Skeletal muscle satellite cell (primary cell): ENCODE measurements around the gene BEND7.
"Not testable (repeated sequence)": the region's sequence is repeated elsewhere in the genome, so short reads cannot be mapped to it uniquely, and the experiment has no call there.

Experiments used
- H3K27me3 ChIP-seq: 2 replicates; pipeline ENCODE4 v1.7.0; 2013; ENCODE audit warnings: low read length; ENCODE audit not compliant: control insufficient read depth, insufficient read depth
- H3K36me3 ChIP-seq: 2 replicates; pipeline ENCODE4 v1.7.0; 2013; ENCODE audit warnings: mild to moderate bottlenecking, control low read depth, low read length; ENCODE audit not compliant: insufficient read depth
- H3K4me1 ChIP-seq: 2 replicates; pipeline ENCODE4 v1.7.0; 2013; ENCODE audit warnings: low read length; ENCODE audit not compliant: control insufficient read depth, insufficient read depth
- H3K4me2 ChIP-seq: 2 replicates; pipeline ENCODE4 v1.7.0; 2013; ENCODE audit warnings: mild to moderate bottlenecking, low read length
- H3K4me3 ChIP-seq: 2 replicates; pipeline ENCODE4 v1.7.0; 2013; ENCODE audit warnings: low read length
- H3K9ac ChIP-seq: 2 replicates; pipeline ENCODE4 v1.7.0; 2013; ENCODE audit warnings: mild to moderate bottlenecking, low read depth, low read length, moderate library complexity
- H3K9me3 ChIP-seq: replicated peaks from 2 replicates; pipeline ENCODE4 v1.7.0; 2013; ENCODE audit warnings: mild to moderate bottlenecking, control low read depth, low read length

The BEND7 gene

DNA sequence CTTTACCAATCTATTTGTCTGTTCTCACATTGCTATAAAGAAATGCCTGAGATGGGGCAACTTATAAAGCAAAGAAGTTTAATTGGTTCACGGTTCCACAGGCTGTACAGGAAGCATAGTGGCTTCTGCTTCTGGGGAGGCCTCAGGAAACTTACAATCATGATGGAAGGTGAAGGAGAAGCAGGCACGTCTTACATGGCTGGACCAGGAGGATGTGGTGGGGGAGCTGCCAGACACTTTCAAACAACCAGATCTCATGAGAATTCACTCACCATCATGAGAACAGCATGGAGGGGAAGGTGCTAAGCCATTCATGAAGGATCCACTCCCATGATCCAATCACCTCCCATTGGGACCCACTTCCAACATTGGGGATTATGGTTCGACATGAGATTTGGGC is 115.9 kb downstream of the BEND7 start:
- H3K27me3 ChIP-seq: peaks cover 12% of the 10 kb centered on the region
- H3K4me3 ChIP-seq: no peak overlapping the region
- H3K4me1 ChIP-seq: no peaks in the 10 kb centered on the region
- no peak overlapping the region for H3K9ac ChIP-seq
- H3K4me2 ChIP-seq: no peak overlapping the region
- no peaks in the 10 kb centered on the region for H3K9me3 ChIP-seq
- no peaks in the 10 kb centered on the region for H3K36me3 ChIP-seq

DNA sequence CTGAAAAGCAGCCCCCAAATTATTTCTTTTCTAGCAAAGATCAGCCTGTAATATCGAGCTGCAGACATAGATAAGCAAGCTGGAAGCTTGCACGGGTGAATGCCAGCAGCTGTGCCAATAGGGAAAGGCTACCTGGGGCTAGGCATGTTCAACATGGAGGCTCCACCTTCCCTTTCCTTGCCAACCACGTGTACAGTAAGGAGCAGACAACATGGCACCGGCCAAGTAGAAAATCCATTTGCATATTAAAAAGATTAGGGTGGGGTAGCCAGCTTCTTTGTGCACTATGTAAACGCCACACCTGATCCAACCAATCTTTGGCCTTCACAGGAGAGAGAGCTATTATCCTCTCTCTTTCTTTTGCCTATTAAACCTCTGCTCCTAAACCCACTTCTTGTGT is 124.0 kb downstream of the BEND7 start:
- Histone ChIP-seq H3K27me3 (peaks cover 14% of the 10 kb centered on the region), H3K4me1 (peaks cover 3% of the 10 kb centered on the region), H3K36me3 (no peaks in the 10 kb centered on the region), H3K4me2 (no peak overlapping the region), H3K9ac (no peak overlapping the region), H3K9me3 (no peaks in the 10 kb centered on the region), H3K4me3 (no peak overlapping the region)

DNA sequence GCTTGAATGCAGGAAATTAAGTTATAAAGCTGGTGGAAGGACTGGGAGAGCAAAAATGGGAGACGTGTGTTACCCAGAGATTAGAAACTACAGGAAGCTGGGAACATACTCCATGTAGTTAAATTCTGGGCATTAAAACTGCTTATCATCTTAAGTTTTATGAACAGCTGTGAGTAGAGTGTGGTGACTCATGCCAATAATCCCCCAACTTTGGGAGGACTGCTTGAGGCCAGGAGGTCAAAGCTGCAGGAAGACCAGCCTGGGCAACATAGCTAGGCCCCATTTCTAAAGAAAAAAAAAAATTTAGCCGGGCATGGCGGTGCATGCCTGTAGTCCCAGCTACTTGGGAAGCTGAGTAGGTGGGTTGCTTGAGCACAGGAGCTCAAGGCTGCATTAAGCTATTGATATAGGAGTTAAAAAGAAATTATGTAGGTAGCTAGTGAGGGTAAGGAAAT is 124.5 kb downstream of the BEND7 start:
- Histone ChIP-seq H3K4me1 (peaks cover 3% of the 10 kb centered on the region), H3K4me2 (no peak overlapping the region), H3K36me3 (no peaks in the 10 kb centered on the region), H3K9me3 (no peaks in the 10 kb centered on the region), H3K9ac (no peak overlapping the region), H3K4me3 (no peak overlapping the region), H3K27me3 (peaks cover 17% of the 10 kb centered on the region)

DNA sequence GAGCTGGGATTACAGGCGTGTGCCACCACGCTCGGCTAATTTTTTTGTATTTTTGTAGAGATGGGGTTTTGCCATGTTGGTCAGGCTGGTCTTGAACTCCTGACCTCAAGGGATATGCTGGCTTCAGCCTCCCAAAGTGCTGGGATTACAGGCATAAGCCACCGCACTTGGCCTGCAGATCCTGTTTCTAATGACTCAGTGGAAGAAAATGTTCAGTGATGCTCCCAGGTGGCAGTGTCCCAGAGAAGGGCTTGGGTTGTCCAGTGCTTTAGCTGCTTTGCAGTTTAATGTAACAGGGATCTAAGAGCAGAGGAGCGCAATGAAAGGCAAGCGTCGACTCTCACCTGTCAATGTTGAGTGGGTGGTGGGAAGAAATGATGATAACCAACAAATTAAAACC is 125.4 kb downstream of the BEND7 start:
- not testable (repeated sequence) for H3K4me1 ChIP-seq, H3K9me3 ChIP-seq, H3K36me3 ChIP-seq, H3K9ac ChIP-seq, H3K4me2 ChIP-seq, H3K4me3 ChIP-seq
- H3K27me3 ChIP-seq: peaks cover 17% of the 10 kb centered on the region

DNA sequence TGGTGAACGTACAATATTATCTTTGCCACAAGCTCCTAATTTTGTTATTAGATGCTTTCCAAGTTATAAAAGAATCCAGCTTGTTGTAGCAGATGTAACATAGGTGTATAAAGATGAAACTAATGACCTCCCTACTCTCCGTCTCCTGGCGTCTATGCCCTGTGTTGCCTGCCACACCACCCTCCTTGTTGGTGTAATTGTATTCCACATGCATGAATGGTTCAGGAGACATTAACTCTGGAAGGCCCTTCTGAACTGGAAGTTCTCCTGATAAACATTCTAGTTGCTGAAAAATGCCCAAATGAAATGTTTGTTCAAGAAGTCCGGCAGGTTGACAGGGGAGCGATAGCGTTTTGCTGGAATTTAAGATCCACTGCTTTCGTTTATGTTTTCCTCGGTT is 126.8 kb downstream of the BEND7 start:
- Histone ChIP-seq H3K4me3 (no peak overlapping the region), H3K27me3 (peaks cover 17% of the 10 kb centered on the region), H3K36me3 (no peaks in the 10 kb centered on the region), H3K4me2 (no peak overlapping the region), H3K9me3 (no peaks in the 10 kb centered on the region), H3K9ac (no peak overlapping the region), H3K4me1 (peaks cover 3% of the 10 kb centered on the region)

DNA sequence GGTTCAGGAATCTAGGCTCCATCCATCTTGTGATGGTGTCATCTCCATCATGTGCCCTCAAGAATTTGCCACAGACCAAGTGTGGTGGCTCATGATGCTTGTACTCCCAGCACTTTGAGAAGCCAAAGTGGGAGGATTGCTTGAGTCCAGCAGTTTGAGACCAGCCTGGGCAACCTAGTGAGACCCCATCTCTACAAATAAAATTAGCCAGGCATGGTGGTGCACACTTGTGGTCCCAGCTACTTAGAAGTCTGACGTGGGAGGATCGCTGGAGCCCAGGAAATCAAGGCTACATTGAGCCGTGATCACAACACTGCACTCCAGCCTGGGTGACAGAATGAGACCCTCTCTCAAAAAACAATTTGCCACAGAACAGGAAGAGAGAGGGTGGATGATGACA is 127.7 kb downstream of the BEND7 start:
- no peak overlapping the region for H3K4me2 ChIP-seq
- H3K9me3 ChIP-seq: no peaks in the 10 kb centered on the region
- H3K4me3 ChIP-seq: no peak overlapping the region
- H3K27me3 ChIP-seq: peaks cover 17% of the 10 kb centered on the region
- no peaks in the 10 kb centered on the region for H3K36me3 ChIP-seq
- no peak overlapping the region for H3K9ac ChIP-seq
- peaks cover 3% of the 10 kb centered on the region for H3K4me1 ChIP-seq

DNA sequence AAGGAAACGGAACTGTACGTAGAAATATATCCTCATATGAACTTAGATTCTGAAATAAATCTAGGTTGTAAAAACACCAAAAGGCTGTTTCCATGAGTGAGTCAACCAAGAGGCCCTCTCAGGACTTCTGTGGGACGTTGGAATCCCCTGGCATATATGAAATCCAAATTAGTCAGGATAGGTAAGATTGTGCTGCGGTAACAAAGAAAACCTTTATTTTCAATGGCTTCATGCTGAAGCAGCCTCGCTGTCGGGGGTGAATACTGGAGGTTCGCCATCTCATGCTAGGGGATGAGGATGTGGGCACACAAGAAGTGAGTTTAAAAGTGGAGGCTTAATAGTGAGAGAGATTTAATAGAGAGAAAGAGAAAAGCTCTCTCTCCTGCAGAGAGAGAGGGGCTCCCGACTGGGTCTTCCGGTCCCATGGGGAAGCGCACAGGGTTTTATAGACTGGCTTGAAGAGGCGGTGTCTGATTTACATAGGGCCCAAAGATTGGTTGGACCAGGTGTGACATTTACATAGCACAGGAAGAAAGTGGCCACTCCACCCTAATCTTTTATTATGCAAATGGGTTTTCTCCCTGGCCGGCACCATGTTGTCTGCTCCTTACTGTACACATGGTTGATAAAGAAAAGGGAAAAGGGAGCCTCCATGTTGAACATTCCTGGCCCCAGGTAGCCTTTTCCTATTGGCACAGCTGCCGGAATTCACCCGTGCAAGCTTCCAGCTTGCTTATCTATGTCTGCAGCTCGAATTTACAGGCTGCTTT is 128.4 kb downstream of the BEND7 start:
- Histone ChIP-seq H3K4me2 (no peak overlapping the region), H3K36me3 (no peaks in the 10 kb centered on the region), H3K4me3 (no peak overlapping the region), H3K9ac (no peak overlapping the region), H3K4me1 (peaks cover 3% of the 10 kb centered on the region), H3K9me3 (no peaks in the 10 kb centered on the region), H3K27me3 (peaks cover 13% of the 10 kb centered on the region)

DNA sequence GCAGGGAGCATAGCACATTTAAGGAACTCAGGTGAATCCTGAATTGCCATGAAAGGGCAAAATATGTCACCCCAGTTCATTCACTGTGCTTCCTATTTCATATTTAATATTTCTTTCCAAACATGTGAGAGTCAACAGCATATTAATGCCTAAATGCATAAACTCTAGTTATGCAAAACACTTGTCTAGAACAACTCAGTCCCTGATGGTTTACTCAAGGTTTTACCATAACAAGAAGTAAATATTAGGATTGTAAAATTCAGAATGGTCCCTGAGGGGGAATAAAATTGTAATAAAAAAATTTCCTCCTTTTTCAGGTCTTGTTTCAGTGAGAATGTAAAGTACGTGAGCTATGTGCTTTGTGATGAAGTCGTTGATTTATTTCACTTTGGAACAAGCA is 129.1 kb downstream of the BEND7 start:
- Histone ChIP-seq H3K27me3 (peaks cover 13% of the 10 kb centered on the region), H3K9me3 (no peaks in the 10 kb centered on the region), H3K9ac (no peak overlapping the region), H3K4me1 (peaks cover 3% of the 10 kb centered on the region), H3K36me3 (no peaks in the 10 kb centered on the region), H3K4me3 (no peak overlapping the region), H3K4me2 (no peak overlapping the region)

DNA sequence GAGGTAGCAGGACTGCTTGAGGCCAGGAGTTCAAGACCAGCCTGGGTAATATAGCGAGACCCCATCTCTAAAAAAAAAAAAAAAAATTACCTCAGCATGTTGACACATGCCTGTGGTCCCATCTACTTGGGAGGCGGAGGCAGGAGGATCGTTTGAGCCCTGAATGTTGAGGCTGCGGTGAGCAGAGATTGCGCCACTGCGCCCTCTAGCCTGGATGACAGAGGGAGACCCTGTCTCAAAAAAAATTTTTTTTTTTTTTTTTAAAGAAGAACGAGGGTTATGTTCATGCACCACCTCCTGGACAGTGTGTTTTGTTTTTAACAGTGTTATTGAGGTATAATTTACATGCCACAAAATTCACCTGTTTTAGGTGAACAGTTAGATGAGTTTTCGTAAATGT is 129.6 kb downstream of the BEND7 start:
- H3K9ac ChIP-seq: no peak overlapping the region
- H3K36me3 ChIP-seq: no peaks in the 10 kb centered on the region
- H3K4me1 ChIP-seq: peaks cover 3% of the 10 kb centered on the region
- no peak overlapping the region for H3K4me3 ChIP-seq
- no peak overlapping the region for H3K4me2 ChIP-seq
- no peaks in the 10 kb centered on the region for H3K9me3 ChIP-seq
- peaks cover 17% of the 10 kb centered on the region for H3K27me3 ChIP-seq

DNA sequence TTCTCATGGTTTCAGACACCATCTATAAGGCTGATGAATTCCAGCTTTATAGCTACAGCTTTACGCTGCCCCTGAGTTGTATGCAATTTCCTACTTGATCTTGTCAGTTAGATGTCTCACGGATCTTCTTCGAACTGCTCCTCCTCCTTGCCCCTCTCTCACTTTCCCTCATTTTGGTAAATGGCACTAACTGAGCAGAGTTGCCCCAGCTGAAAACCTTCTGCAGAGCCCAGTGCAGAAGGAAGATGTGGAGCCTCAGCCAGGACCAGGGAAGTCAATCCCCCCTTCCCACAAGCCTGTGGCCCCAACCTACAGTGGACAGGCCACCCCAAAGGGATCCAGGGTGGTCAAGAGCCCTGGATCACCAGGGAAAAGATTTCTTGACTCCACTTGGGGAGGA is 131.8 kb downstream of the BEND7 start:
- Histone ChIP-seq H3K4me2 (no peak overlapping the region), H3K4me3 (no peak overlapping the region), H3K4me1 (no peaks in the 10 kb centered on the region), H3K27me3 (peaks cover 18% of the 10 kb centered on the region), H3K36me3 (no peaks in the 10 kb centered on the region), H3K9me3 (no peaks in the 10 kb centered on the region), H3K9ac (no peak overlapping the region)

DNA sequence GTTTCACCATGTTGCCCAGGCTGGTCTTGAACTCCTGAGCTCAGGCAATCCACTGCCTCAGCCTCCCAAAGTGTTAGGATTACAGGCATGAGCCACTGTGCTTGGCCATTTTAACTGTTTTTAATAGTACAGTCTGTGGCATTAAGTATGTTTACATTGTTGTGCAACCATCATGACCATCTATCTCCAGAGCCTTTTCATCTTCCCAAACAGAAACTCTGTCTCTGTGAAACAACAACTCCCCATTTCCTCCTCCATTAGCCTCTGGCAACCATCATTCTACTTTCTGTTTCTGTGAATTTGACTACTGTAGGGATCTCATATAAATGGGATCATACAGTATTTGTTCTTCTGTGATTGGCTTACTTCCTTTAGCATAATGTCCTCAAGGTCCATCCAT is 132.4 kb downstream of the BEND7 start:
- Histone ChIP-seq H3K4me3 (no peak overlapping the region), H3K9me3 (no peaks in the 10 kb centered on the region), H3K27me3 (peaks cover 19% of the 10 kb centered on the region), H3K4me1 (no peaks in the 10 kb centered on the region), H3K36me3 (no peaks in the 10 kb centered on the region), H3K9ac (no peak overlapping the region), H3K4me2 (no peak overlapping the region)

DNA sequence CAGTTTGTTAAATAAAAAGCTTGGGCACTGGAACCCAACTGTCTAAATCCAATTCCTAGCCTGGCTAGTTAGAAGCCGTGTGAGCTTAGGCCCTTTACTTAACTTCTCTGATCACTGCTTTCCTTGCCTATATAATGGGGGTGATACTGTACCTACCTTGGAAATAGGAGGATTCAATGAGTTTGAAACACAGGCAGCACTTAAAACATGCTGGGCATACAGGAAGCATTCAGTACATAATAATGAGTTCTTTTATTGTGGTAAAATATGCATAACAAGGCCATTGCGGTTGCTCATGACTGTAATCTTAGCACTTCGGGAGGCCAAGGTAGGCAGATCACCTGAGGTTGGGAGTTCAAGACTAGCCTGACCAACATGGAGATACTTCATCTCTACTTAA is 133.3 kb downstream of the BEND7 start:
- Histone ChIP-seq H3K27me3 (peaks cover 24% of the 10 kb centered on the region), H3K4me2 (no peak overlapping the region), H3K4me1 (no peaks in the 10 kb centered on the region), H3K4me3 (no peak overlapping the region), H3K9ac (no peak overlapping the region), H3K36me3 (no peaks in the 10 kb centered on the region), H3K9me3 (no peaks in the 10 kb centered on the region)
